Measurements from ENCODE around the gene ULK2. TPM values are rescaled to one million over a fixed set of nuclear protein-coding genes. Genes with fewer than 3 reads are reported as not detected.

The ULK2 gene
- total RNA-seq, 4 donors from 2014 or later = 15.4 to 35.0 (median 26.9) TPM

DNA sequence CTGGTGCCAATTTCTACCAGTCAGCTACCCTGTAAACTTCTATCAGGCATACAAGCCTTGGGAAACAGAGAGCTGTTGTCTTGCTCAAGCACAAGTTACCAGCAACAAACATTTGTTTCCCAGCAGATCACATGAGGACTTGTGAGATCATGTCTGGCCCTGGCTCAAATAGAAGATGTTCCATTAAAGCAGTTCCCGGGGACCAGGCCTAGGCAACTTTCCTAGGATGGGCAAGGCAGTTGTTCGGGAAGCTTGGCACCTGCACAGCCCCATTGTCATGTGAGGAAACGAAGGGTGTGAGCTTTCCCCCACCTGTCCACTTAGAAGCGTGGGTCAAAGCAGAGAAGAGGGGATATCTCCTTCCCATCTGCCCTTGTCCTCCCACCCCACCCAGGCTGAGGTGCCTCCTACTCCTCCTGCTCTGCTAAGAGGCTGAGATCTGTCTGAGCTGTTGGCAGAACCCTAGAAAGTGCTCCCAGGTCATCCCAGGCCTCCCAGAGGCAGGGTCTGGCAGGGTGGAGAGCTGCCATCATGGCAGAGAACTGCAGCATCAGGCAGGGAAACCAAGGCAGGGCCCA, 140.1 kb downstream of the ULK2 start:
- no peaks in the 10 kb centered on the region for H3K36me3 ChIP-seq
- intact Hi-C loops (cut with DNase I; ENCODE audit: low total_unique reads) = no loop called here
- no peaks in the 10 kb centered on the region for H3K9me3 ChIP-seq
- peak overlapping the region; percentile 95 to 100 for H3K27ac ChIP-seq
- H3K4me3 ChIP-seq = no peak overlapping the region
- no peaks in the 10 kb centered on the region for H3K27me3 ChIP-seq
- H3K4me1 ChIP-seq = peaks cover 5 to 15% of the 10 kb centered on the region in 2 donors
- peak in 1 of 2 donors; percentile 15 for TF ChIP-seq POLR2A (IDR thresholded peaks at IDR 0.05)
- TF ChIP-seq, protein P1, sequence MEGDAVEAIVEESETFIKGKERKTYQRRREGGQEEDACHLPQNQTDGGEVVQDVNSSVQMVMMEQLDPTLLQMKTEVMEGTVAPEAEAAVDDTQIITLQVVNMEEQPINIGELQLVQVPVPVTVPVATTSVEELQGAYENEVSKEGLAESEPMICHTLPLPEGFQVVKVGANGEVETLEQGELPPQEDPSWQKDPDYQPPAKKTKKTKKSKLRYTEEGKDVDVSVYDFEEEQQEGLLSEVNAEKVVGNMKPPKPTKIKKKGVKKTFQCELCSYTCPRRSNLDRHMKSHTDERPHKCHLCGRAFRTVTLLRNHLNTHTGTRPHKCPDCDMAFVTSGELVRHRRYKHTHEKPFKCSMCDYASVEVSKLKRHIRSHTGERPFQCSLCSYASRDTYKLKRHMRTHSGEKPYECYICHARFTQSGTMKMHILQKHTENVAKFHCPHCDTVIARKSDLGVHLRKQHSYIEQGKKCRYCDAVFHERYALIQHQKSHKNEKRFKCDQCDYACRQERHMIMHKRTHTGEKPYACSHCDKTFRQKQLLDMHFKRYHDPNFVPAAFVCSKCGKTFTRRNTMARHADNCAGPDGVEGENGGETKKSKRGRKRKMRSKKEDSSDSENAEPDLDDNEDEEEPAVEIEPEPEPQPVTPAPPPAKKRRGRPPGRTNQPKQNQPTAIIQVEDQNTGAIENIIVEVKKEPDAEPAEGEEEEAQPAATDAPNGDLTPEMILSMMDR (IDR thresholded peaks at IDR 0.05) = no peak
- DNase-seq = peak; percentile 73 to 88

DNA sequence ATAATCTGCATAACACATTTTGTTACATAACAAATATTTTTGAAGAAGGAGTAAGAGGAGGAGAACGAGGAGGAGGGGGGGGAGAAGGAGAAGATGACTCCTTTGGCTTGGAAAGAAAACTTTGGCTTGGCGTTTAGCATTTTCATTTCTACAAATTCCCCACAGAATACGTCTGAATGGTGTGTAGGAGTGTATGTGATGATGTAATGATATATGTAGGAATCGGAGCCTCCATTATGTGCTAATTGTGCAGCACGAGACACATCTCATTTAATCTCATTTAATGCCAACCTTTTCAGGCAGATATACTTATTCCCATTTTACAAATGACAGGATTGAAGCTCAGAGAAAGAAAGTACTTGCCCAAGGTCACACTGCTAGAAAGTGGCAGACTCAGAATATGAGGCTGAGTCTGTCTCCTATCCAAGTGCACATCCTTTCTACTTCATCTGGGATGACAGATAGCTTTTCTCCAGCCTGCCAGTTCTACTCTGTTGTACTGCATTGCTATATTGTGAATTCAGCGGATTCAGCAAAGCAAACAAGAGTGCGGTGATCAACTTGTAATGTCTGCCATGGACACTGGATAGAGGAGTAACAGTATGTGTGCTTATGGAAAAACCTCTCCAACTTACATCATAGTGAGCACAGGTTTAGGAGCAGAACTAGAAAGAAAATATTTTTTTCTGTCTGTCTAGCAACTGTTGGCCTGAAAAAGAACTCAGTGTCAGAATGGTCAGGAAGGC, 140.9 kb downstream of the ULK2 start:
- H3K9me3 ChIP-seq = no peaks in the 10 kb centered on the region
- peak overlapping the region; percentile 95 to 100 for H3K27ac ChIP-seq
- no peaks in the 10 kb centered on the region for H3K27me3 ChIP-seq
- TF ChIP-seq, protein P1 (IDR thresholded peaks at IDR 0.05) = no peak
- no peak for TF ChIP-seq POLR2A (IDR thresholded peaks at IDR 0.05)
- H3K36me3 ChIP-seq = no peaks in the 10 kb centered on the region
- DNase-seq = no peak
- no peak overlapping the region for H3K4me3 ChIP-seq
- intact Hi-C loops (cut with DNase I; ENCODE audit: low total_unique reads) = no loop called here
- peaks cover 5 to 15% of the 10 kb centered on the region in 2 donors for H3K4me1 ChIP-seq

DNA sequence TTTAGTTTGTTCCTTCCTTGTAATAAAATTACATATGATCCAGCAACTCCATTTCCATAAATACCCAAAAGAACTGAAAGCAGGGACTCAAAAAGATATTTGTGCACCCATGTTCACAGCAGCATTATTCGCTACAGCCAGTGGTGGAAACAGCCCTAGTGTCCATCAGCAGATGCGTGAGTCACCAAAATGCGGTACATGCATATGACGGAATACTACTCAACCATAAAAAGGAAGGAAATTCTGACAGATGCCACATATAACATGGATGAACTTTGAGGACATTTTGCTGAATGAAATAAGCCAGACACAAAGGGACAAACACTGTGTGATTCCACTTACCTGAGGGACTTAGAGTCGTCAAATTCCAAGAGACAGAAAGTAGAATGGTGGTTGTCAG, 142.2 kb downstream of the ULK2 start:
- Histone ChIP-seq H3K27me3 (no peaks in the 10 kb centered on the region), H3K36me3 (no peaks in the 10 kb centered on the region), H3K4me1 (peaks cover 5 to 20% of the 10 kb centered on the region in 2 donors), H3K4me3 (no peak overlapping the region), H3K9me3 (no peaks in the 10 kb centered on the region), H3K27ac (peak overlapping the region in 1 of 2 donors; percentile 100)
- DNase-seq = no peak
- TF ChIP-seq, protein P1 (IDR thresholded peaks at IDR 0.05) = no peak
- no peak for TF ChIP-seq POLR2A (IDR thresholded peaks at IDR 0.05)
- intact Hi-C loops (cut with DNase I; ENCODE audit: low total_unique reads) = no loop called here

DNA sequence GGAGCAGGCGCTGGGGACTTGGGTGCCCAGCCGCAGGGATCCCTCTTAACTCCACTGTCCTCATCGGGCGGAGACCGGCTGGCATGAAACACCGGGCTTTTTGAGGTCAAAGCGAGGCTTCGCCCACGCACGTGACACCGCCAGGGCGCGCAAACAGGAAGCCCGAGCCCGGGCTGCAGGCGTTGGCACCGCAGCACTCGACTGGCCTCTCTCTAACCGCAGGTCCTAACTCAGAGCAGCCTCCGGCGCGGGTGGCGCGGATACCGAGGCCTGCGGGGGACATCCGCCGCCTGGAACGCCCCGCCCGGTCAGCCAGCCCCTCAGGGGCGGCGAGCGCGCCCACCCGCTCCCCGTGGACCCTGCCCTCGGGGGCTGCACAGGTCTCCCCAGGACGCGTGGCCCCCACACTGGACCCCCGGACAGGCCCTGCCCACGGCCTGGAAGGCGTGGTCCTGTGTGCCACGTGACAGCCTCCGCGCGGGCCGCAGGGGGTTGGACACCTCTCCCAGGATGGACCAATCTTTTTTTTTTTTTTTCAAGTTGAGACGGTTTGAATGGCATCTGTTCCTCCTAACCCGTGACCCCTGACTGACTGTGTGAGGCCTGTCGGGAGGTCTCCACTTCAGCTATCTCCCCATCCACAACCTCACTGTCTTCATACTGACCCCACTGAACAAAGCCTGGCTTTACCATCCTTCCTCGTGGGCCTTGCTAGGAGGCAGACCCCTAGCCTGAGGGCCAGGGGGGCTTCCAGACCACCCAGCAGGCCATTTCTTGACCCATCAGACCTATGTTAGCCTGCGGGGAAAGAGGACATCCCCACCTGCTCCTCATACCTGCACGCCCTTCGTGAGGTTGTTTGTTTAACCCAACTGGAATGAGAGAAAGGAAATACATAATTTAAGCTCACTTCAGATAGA, 143.0 kb downstream of the ULK2 start:
- peaks cover 5 to 21% of the 10 kb centered on the region in 2 donors for H3K4me1 ChIP-seq
- H3K27me3 ChIP-seq = no peaks in the 10 kb centered on the region
- H3K36me3 ChIP-seq = no peaks in the 10 kb centered on the region
- TF ChIP-seq, protein P1 (IDR thresholded peaks at IDR 0.05) = no peak
- TF ChIP-seq POLR2A (IDR thresholded peaks at IDR 0.05) = peak in 1 of 2 donors; percentile 8
- DNase-seq = peak; percentile 42 to 46
- H3K4me3 ChIP-seq = peak overlapping the region; percentile 7 to 17
- H3K9me3 ChIP-seq = no peaks in the 10 kb centered on the region
- peak overlapping the region; percentile 41 to 73 for H3K27ac ChIP-seq
- intact Hi-C loops (cut with DNase I; ENCODE audit: low total_unique reads) = no loop called here

Measured in uterus (tissue), 4 donors.